ENCODE measurements around the gene CCDC142. TPM values are rescaled to one million over a fixed set of nuclear protein-coding genes. Genes with fewer than 3 reads are reported as not detected.

Gene CCDC142
- 7.8 TPM in 2 replicates for total RNA-seq (2014; rRNA removed; shearing (Covaris generic))

GRCh38 chr2:74482801-74483674 lies at the start of gene CCDC142, which contains the start of gene TTC31:
Gene CCDC142, minus strand, starts transcription at chr2:74482998. Its CDS starts 161 bp downstream, at chr2:74482837.
Gene TTC31, plus strand, starts transcription at chr2:74483081. Its CDS starts 15 bp downstream, at chr2:74483096.
- peak; percentile 94 for DNase-seq (ENCODE audit: low read depth)

GRCh38 chr2:74532222-74532621 lies 49.4 kb upstream of the CCDC142 start:
- peak; percentile 63 for DNase-seq (ENCODE audit: low read depth)

- no peak for DNase-seq (ENCODE audit: low read depth)
These were observed 48.9 kb upstream of the CCDC142 start for GRCh38 chr2:74531666-74532065.

GRCh38 chr2:74530239-74531187 lies 47.7 kb upstream of the CCDC142 start:
- DNase-seq (ENCODE audit: low read depth): peak; percentile 57

- peak; percentile 99 for DNase-seq (ENCODE audit: low read depth)
These were observed 46.8 kb upstream of the CCDC142 start, which contains the start of the genes AUP1 and HTRA2 for GRCh38 chr2:74529357-74530238. Gene AUP1, minus strand, starts transcription at chr2:74529706. Its CDS starts 77 bp downstream, at chr2:74529629. Gene HTRA2, plus strand, starts transcription at chr2:74529933. Its CDS starts 74 bp downstream, at chr2:74530007.

GRCh38 chr2:74528600-74529356 lies 46.0 kb upstream of the CCDC142 start:
- DNase-seq (ENCODE audit: low read depth): no peak

- no peak for DNase-seq (ENCODE audit: low read depth)
These were observed 44.9 kb upstream of the CCDC142 start for GRCh38 chr2:74527741-74528140.

- no peak for DNase-seq (ENCODE audit: low read depth)
These were observed 43.9 kb upstream of the CCDC142 start for GRCh38 chr2:74526649-74527230.

- peak; percentile 30 for DNase-seq (ENCODE audit: low read depth)
These were observed 43.2 kb upstream of the CCDC142 start, which contains the start of gene DQX1 for GRCh38 chr2:74525717-74526648. Gene DQX1, minus strand, starts transcription at chr2:74526231. Its CDS starts 502 bp downstream, at chr2:74525729.

GRCh38 chr2:74524955-74525716 lies 42.3 kb upstream of the CCDC142 start:
- no peak for DNase-seq (ENCODE audit: low read depth)

GRCh38 chr2:74524005-74524404 lies 41.2 kb upstream of the CCDC142 start:
- no peak for DNase-seq (ENCODE audit: low read depth)

GRCh38 chr2:74522516-74522915 lies 39.7 kb upstream of the CCDC142 start:
- no peak for DNase-seq (ENCODE audit: low read depth)

GRCh38 chr2:74516650-74517049 lies 33.9 kb upstream of the CCDC142 start:
- no peak for DNase-seq (ENCODE audit: low read depth)

- no peak for DNase-seq (ENCODE audit: low read depth)
These were observed 33.3 kb upstream of the CCDC142 start for GRCh38 chr2:74515981-74516633.

GRCh38 chr2:74515271-74515980 lies 32.6 kb upstream of the CCDC142 start:
- DNase-seq (ENCODE audit: low read depth): no peak
